GM19099 (cell line): ENCODE results near the gene LRRC56.

Source experiments
- POLR2A ChIP-seq: IDR thresholded peaks from 3 replicates; pipeline ENCODE4 v1.6.1; 2011; ENCODE audit warnings: low read depth; ENCODE audit not compliant: insufficient read length; ENCODE audit errors: extremely low read depth

The LRRC56 gene, protein sequence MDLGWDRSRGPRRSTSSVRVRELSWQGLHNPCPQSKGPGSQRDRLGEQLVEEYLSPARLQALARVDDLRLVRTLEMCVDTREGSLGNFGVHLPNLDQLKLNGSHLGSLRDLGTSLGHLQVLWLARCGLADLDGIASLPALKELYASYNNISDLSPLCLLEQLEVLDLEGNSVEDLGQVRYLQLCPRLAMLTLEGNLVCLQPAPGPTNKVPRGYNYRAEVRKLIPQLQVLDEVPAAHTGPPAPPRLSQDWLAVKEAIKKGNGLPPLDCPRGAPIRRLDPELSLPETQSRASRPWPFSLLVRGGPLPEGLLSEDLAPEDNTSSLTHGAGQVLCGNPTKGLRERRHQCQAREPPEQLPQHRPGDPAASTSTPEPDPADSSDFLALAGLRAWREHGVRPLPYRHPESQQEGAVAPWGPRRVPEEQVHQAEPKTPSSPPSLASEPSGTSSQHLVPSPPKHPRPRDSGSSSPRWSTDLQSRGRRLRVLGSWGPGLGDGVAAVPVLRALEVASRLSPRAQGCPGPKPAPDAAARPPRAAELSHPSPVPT

DNA sequence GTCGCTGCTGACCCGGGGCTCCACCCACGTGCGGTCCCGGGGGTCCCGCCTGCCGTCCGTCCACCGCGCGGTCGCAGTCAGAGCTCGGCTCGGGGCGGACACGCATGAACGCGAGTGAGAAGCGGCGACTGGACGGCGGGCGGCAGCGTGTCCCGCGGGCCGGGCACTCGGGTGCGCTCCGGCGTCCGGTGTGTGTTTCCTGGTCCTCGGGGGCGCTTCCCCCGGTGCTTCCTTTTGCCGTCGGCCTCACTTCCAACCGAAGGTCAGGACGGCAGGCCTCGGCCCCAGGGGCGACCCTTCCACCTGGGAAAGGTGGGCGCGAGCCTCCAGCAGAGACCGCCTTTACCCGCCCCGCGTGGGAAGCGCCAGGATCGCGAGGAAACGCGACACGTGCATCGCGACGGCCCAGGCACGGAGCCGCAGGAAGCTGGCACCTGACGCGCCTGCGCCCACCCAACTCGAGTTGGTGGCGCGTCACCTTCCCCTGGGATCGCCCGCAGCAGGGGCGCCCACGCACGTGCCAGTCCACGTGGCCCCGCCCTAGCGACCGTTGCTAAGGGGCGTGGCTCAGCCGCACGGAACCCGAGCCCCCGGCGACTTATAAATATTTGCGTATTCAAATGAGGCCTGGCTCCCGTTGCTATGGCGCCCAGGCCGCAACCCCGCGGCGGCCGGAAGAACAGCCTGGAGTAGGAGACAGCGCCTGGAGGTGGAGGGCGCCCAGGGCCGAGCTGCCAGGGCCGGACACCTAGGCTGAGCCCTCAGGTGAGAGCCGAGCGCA lies at the start of gene LRRC56:
Gene LRRC56, plus strand, starts transcription at position 687 of the 781 bp plus-strand sequence. CDS start 3,158 bp downstream, outside the sequence.
- TF ChIP-seq POLR2A = peak; percentile 60

DNA sequence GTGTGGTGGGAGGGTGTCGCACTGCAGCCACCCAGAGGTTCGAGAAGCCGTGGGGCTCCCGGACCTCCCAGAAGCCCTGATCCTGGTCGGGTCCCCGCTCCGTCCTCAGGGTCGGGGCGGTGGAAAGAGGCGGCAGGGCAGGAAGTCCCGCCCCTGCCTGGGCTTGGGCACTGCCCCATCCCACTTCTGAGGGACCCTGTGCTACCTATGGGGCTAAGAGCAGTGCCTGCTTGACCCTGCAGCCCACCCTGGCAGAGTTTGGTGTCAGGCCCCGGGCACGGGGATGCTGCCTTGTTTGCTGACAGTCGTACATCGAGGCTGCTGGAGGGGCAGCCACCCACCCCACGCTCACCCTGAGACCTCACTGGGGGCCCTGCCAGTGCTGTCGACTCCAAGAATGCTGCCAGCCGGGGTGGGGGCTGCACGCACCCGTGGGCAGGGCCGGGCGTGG lies 49.7 kb upstream of the LRRC56 start:
- no peak for TF ChIP-seq POLR2A

DNA sequence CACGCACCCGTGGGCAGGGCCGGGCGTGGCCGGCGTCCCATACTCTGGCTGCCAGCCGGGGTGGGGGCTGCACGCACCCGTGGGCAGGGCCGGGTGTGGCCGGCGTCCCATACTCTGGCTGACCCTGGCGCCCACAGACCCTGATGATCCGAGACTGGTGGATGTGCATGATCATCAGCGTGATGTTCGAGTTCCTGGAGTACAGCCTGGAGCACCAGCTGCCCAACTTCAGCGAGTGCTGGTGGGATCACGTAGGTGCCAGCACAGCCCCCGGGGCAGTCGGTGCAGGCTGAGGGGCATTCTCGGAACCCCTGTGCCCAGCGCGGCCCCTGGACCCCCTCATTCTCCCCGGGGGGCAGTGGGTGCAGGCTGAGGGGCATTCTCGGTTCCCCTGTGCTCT lies 49.3 kb upstream of the LRRC56 start:
- no peak for TF ChIP-seq POLR2A

DNA sequence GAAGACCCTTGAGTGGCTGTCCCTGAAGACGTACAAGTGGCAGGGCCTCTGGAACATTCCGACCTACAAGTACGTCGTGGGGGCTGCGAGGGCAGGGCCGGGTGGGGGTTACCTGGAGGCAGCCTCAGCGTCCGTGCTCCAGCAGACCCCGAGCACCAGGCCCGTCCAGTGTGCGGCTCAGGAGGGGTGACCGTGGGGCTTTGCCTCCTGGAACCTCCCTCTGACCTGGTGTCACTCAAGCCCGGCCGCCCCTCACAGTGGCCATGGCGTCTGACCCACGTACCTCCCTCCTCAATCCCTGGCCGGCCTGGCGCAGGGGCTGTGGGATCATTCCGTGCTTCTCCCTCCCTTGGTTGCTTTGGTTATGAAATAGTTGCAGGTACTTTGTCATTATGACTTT lies 48.7 kb upstream of the LRRC56 start:
- no peak for TF ChIP-seq POLR2A

DNA sequence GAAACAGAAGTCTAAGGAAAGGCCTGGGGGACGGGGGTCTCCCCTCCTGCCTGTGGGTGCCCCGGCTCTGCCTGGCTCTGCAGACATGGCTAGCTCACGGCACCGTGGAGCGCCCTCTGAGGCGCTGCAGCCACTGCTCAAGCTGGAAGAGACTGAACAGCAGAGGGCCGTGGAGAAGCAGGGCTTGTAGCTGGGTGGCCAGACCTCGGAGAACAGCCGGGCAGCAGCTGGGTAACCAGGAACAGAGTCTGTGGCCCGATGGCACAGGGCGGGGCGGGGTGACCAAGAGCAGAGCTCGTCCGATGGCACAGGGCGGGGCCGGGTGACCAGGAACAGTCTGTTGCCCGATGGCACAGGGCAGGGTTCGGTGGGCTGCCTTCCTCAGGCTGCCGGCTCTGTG lies 48.3 kb upstream of the LRRC56 start:
- no peak for TF ChIP-seq POLR2A

DNA sequence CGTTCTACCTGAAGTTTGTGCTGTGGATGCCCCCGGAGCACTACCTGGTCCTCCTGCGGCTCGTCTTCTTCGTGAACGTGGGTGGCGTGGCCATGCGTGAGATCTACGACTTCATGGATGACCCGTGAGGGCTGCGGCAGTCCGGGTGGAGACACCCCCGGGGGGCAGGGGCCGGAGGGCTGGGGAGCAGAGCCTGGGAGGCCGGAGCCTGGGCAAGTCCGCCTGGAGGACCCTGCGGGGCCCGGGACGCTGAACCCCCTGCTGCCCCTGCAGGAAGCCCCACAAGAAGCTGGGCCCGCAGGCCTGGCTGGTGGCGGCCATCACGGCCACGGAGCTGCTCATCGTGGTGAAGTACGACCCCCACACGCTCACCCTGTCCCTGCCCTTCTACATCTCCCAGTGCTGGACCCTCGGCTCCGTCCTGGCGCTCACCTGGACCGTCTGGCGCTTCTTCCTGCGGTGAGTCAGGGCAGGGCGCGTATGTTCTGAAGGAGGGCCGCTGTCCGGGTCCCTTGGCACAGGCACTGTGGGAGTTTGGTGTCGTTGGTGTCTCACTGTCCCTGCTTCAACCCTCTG lies 47.6 kb upstream of the LRRC56 start:
- TF ChIP-seq POLR2A = no peak

DNA sequence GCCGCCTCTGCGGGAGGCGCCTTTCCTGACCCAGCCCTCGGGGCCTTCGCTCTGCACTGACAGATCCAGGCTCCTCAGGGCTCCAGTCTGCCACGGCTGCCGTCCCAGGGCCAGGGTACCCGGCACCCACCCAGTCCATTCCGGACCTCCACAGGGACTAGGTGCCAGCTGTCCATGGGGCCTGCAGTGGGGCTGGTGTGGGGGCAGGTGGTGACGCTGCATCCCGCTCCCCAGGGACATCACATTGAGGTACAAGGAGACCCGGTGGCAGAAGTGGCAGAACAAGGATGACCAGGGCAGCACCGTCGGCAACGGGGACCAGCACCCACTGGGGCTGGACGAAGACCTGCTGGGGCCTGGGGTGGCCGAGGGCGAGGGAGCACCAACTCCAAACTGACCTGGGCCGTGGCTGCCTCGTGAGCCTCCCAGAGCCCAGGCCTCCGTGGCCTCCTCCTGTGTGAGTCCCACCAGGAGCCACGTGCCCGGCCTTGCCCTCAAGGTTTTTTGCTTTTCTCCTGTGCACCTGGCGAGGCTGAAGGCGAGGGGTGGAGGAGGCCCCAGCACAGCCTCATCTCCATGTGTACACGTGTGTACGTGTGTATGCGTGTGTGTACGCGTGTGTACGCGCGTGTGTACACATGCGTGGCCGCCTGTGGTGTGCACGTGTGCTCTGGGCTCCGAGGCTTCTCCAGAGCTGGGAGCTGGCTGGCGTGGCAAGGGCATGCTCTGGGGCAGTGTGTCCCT lies 47.0 kb upstream of the LRRC56 start:
- no peak for TF ChIP-seq POLR2A

DNA sequence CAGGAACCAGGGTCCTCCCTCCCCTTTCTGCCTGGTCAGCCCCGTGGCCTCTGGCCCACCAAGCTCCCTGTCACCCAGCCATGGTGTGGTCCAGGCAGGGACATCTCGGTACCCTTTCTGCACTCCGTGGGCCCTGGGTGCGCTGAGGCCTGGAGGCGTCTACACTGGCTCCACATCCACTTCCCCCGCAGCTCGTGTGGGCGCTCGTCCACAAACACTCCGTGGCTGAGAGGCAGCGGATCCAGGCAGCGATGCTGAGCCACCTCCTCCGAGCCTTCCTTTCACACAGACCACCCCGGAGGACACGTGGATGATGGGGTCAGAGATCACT lies 46.4 kb upstream of the LRRC56 start:
- TF ChIP-seq POLR2A = no peak

DNA sequence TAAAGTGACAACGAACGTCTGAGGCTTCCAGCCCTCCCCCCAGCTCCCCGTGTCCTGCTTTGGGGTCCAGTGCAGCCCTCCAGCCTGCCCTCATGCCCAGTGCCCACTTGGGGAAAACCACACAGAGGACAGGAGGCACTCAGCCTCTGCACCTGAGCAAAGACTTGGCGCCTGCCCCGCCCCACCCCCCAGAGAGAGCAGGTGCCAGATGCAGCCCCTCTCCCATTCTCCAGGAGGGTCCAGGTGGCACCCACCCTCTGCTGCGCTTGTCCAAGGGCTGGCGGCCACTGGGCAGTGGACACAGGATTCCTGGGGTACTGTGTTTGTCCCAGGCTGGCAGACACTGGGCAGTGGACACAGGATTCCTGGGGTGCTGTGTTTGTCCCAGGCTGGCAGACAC lies 46.0 kb upstream of the LRRC56 start:
- TF ChIP-seq POLR2A = no peak

DNA sequence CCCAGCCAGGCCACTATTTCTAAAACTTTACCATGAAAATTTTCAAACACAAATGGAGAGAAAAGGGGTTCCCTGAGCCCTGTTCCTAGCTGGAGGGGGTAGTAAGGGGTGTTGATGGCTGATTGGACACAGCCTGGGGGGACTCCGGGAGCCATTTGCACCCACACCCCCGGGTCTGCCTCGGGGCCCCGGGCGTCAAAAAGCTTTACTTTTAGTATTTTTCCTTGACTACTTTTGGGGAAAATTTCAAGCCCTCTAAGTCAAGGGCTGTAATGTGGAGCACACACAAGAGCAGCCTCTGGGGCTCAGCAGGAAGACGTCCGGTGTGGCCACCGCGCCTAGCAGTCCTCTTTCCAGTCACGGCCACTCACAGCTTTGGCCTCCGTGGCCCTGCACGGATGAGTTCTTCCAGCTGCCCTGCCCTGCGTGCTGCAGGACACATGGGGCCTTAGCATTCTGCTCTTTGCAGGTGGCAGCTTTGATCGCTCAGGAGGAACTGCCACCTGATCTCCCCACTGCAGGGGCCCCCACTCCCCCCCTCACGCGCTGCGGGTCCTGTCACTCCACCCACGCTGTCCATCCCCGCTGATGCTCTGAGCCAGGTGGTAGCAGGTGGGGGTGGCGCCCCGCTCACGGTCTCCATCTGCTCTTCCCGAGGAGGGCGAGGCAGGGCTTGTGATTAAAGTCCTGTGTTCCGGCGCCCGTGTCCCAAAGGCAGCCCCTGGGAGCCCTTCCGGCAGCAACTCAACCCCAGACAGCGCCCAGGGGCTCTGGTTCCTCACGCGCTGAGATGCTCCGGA lies 44.7 kb upstream of the LRRC56 start:
- no peak for TF ChIP-seq POLR2A

DNA sequence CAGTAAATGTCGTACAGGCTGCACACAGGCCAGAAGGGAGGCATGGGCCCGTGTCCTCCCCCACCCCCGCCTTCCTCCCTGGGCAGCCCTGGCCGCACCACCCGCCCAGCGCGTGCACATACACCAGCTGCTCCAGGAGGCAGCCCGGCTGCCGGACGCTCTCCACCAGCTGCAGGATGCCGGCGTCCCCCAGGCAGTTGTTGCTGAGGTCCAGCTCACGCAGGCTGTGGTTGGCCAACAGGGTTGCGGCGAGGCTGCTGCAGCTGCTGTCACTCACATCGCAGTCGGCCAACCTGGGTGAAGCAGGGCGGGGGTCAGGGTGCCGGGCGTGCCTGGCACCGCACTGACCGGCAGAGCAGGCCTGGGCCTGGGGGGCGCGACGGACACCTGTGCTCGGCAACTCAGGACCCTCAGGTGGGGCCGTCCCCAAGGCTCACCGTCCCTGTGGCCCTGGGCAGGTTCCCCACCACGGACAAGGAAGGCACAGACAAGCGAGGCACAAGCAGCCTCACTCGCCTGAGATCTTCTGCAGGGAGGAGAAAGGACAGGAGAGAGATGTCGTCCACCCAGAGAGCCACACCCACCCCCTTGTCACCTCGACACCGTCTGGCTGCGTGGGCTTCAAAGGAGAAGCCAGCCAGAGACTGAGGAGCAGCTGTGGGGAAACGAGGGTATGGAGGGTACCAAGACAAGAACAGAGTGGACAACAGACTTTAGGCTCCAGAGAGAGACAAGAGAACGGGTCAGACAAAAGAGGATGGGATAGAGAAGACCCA lies 42.4 kb upstream of the LRRC56 start:
- TF ChIP-seq POLR2A = no peak

DNA sequence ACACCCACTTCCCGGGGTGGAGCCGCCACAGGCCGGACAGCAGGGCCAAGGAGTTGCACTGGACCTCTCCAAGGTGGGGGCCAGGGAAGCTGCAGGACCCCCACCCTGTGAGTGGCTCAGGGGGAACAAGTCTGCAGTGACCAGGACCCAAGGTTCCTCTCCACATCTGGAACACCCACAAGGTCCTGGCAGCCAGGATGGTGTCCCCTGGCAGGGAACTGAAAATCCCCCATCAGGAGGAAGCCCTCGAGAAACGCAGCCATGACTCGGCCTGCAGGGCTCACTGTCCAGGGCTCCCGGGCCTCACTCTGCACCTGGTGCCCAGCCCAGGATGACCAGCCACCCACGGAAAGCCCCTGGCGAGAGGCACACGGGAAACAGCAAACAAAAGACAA lies 41.8 kb upstream of the LRRC56 start:
- TF ChIP-seq POLR2A = no peak

DNA sequence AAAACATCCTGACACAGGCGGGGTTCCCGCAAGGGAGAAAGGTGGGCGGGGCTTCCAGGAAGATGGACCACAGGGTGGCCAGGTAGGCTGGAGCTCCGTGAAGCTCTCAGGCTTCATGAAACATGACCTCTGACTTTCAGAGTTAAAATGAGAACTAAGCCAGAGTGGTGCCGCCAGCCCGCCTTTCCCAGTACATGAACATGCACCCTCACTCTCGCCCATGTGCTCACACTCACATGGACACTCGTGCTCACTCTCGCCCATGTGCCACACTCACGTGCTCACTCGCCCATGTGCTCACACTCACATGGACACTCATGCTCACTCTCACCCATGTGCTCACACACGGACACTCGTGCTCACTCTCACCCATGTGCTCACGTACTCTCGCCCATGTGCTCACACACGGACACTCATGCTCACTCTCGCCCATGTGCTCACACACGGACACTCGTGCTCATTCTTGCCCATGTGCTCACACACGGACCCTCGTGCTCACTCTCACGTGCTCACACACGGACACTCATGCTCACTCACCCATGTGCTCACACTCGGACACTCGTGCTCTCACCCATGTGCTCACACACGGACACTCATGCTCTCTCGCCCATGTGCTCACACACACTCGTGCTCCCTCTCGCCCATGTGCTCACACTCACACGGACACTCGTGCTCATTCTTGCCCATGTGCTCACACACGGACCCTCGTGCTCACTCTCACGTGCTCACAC lies 40.3 kb upstream of the LRRC56 start:
- no peak for TF ChIP-seq POLR2A
